ENCODE measurements around the gene C17orf50.

The C17orf50 gene

GRCh38 chr17:35761601-35762000 is 914 bp downstream of the C17orf50 start:
- FAIRE-seq: no peak
- no peak for DNase-seq (ENCODE audit: insufficient read length)
- no peak for TF ChIP-seq TAF1 (IDR thresholded peaks at IDR 0.05; ENCODE audit: borderline replicate concordance, low read depth, low read length)
- TF ChIP-seq POLR2A (IDR thresholded peaks at IDR 0.05; ENCODE audit: low read depth, low read length): no peak
- no peak for TF ChIP-seq POLR2AphosphoS5 (IDR thresholded peaks at IDR 0.05; ENCODE audit: low read depth, low read length)

GRCh38 chr17:35763767-35764122 is 3.1 kb downstream of the C17orf50 start:
- TF ChIP-seq POLR2AphosphoS5 (IDR thresholded peaks at IDR 0.05; ENCODE audit: low read depth, low read length): no peak
- TF ChIP-seq POLR2A (IDR thresholded peaks at IDR 0.05; ENCODE audit: low read depth, low read length): no peak
- TF ChIP-seq TAF1 (IDR thresholded peaks at IDR 0.05; ENCODE audit: borderline replicate concordance, low read depth, low read length): no peak
- FAIRE-seq (no peak), DNase-seq (ENCODE audit: insufficient read length) (no peak)

GRCh38 chr17:35764123-35764991 is 3.7 kb downstream of the C17orf50 start:
- peak; percentile 99 for DNase-seq (ENCODE audit: insufficient read length)
- no peak for FAIRE-seq
- TF ChIP-seq TAF1 (IDR thresholded peaks at IDR 0.05; ENCODE audit: borderline replicate concordance, low read depth, low read length): no peak
- no peak for TF ChIP-seq POLR2AphosphoS5 (IDR thresholded peaks at IDR 0.05; ENCODE audit: low read depth, low read length)
- no peak for TF ChIP-seq POLR2A (IDR thresholded peaks at IDR 0.05; ENCODE audit: low read depth, low read length)

- DNase-seq (ENCODE audit: insufficient read length) (no peak), FAIRE-seq (no peak)
Measured at GRCh38 chr17:35765086-35765710, 4.5 kb downstream of the C17orf50 start.

GRCh38 chr17:35765756-35766488 is 5.2 kb downstream of the C17orf50 start:
- FAIRE-seq: no peak
- DNase-seq (ENCODE audit: insufficient read length): no peak
- no peak for TF ChIP-seq POLR2A (IDR thresholded peaks at IDR 0.05; ENCODE audit: low read depth, low read length)
- TF ChIP-seq TAF1 (IDR thresholded peaks at IDR 0.05; ENCODE audit: borderline replicate concordance, low read depth, low read length): no peak
- no peak for TF ChIP-seq POLR2AphosphoS5 (IDR thresholded peaks at IDR 0.05; ENCODE audit: low read depth, low read length)

More at GRCh38 chr17:35765086-35765710, 4.5 kb downstream of the C17orf50 start:
- TF ChIP-seq POLR2A (IDR thresholded peaks at IDR 0.05; ENCODE audit: low read depth, low read length) (no peak), POLR2AphosphoS5 (IDR thresholded peaks at IDR 0.05; ENCODE audit: low read depth, low read length) (no peak), TAF1 (IDR thresholded peaks at IDR 0.05; ENCODE audit: borderline replicate concordance, low read depth, low read length) (no peak)

- FAIRE-seq (no peak), DNase-seq (ENCODE audit: insufficient read length) (no peak)
- no peak for TF ChIP-seq POLR2A (IDR thresholded peaks at IDR 0.05; ENCODE audit: low read depth, low read length)
- TF ChIP-seq TAF1 (IDR thresholded peaks at IDR 0.05; ENCODE audit: borderline replicate concordance, low read depth, low read length): no peak
- TF ChIP-seq POLR2AphosphoS5 (IDR thresholded peaks at IDR 0.05; ENCODE audit: low read depth, low read length): no peak
Measured at GRCh38 chr17:35766489-35766877, 5.8 kb downstream of the C17orf50 start.

- FAIRE-seq (no peak), DNase-seq (ENCODE audit: insufficient read length) (no peak)
- TF ChIP-seq POLR2AphosphoS5 (IDR thresholded peaks at IDR 0.05; ENCODE audit: low read depth, low read length) (no peak), POLR2A (IDR thresholded peaks at IDR 0.05; ENCODE audit: low read depth, low read length) (no peak), TAF1 (IDR thresholded peaks at IDR 0.05; ENCODE audit: borderline replicate concordance, low read depth, low read length) (no peak)
Measured at GRCh38 chr17:35766903-35767510, 6.3 kb downstream of the C17orf50 start.

- FAIRE-seq (no peak), DNase-seq (ENCODE audit: insufficient read length) (no peak)
- TF ChIP-seq POLR2A (IDR thresholded peaks at IDR 0.05; ENCODE audit: low read depth, low read length) (no peak), POLR2AphosphoS5 (IDR thresholded peaks at IDR 0.05; ENCODE audit: low read depth, low read length) (no peak), TAF1 (IDR thresholded peaks at IDR 0.05; ENCODE audit: borderline replicate concordance, low read depth, low read length) (no peak)
Measured at GRCh38 chr17:35768797-35769196, 8.1 kb downstream of the C17orf50 start.

GRCh38 chr17:35769895-35770486 is 9.3 kb downstream of the C17orf50 start:
- DNase-seq (ENCODE audit: insufficient read length) (no peak), FAIRE-seq (no peak)
- no peak for TF ChIP-seq POLR2AphosphoS5 (IDR thresholded peaks at IDR 0.05; ENCODE audit: low read depth, low read length)
- no peak for TF ChIP-seq TAF1 (IDR thresholded peaks at IDR 0.05; ENCODE audit: borderline replicate concordance, low read depth, low read length)
- no peak for TF ChIP-seq POLR2A (IDR thresholded peaks at IDR 0.05; ENCODE audit: low read depth, low read length)

GRCh38 chr17:35773129-35773528 is 12.4 kb downstream of the C17orf50 start:
- FAIRE-seq: no peak
- TF ChIP-seq POLR2A (IDR thresholded peaks at IDR 0.05; ENCODE audit: low read depth, low read length): no peak
- TF ChIP-seq POLR2AphosphoS5 (IDR thresholded peaks at IDR 0.05; ENCODE audit: low read depth, low read length): no peak
- TF ChIP-seq TAF1 (IDR thresholded peaks at IDR 0.05; ENCODE audit: borderline replicate concordance, low read depth, low read length): no peak
- DNase-seq (ENCODE audit: insufficient read length): no peak
